ENCODE measurements around the gene ENTPD2. TPM values are rescaled to one million over a fixed set of nuclear protein-coding genes. Genes with fewer than 3 reads are reported as not detected.

ENTPD2 gene
- total and polyA plus RNA-seq, 4 donors, result 0.09 to 0.40 (median 0.21) TPM

DNA sequence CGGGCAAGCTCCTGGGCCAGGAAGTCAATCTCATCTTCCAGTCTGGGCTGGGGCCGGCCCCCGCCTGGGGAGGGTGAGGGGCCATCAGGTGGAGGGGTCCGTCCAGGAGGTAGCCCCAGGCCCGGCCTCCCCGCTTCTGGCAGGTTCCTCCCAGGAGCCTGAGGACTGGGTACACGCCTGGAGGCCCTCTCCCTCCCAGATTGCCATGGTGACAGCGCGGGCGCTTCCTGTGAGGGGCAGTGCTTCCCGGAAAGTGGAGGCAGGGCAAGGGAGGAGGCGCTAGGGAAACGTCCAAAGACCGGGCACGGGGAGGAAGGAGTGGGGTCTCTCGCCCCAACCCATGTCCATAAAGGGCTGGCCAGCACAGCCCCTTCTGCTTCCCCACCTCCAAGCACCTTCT lies 12.7 kb downstream of the ENTPD2 start:
- no peaks in the 10 kb centered on the region for H3K36me3 ChIP-seq (ENCODE audit: control insufficient read depth in 4 of 4, insufficient read depth in 3 of 4, low read depth in 1 of 4, low read length in 3 of 4)
- no peak overlapping the region for H3K4me3 ChIP-seq (ENCODE audit: low read depth in 1 of 3, low read length in 3 of 3)
- H3K4me1 ChIP-seq (ENCODE audit: control insufficient read depth in 4 of 4, insufficient read depth in 4 of 4, low read length in 3 of 4), result peaks cover 0 to 21% (median 2%) of the 10 kb centered on the region in 4 donors
- no peak overlapping the region for H3K9ac ChIP-seq (ENCODE audit: low read depth in 1 of 2, low read length in 2 of 2)
- WGBS, result 52% methylated on average over 16 of the region's 16 CpGs
- DNase-seq (ENCODE audit: low spot score), result no peak
- no peaks in the 10 kb centered on the region for H3K9me3 ChIP-seq (ENCODE audit: control insufficient read depth in 4 of 4, low read length in 3 of 4)
- TF ChIP-seq FOXA2 (IDR thresholded peaks at IDR 0.05) (no peak), TAF1 (conservative IDR thresholded peaks at IDR 0.05) (no peak), FOXA1 (IDR thresholded peaks at IDR 0.05) (no peak)
- H3K27me3 ChIP-seq (ENCODE audit: control insufficient read depth in 4 of 4, insufficient read depth in 4 of 4, low read length in 3 of 4), result peaks cover 0 to 15% (median 4%) of the 10 kb centered on the region in 4 donors
- H3K27ac ChIP-seq (ENCODE audit: low read depth in 1 of 2, low read length in 2 of 2), result no peak overlapping the region

DNA sequence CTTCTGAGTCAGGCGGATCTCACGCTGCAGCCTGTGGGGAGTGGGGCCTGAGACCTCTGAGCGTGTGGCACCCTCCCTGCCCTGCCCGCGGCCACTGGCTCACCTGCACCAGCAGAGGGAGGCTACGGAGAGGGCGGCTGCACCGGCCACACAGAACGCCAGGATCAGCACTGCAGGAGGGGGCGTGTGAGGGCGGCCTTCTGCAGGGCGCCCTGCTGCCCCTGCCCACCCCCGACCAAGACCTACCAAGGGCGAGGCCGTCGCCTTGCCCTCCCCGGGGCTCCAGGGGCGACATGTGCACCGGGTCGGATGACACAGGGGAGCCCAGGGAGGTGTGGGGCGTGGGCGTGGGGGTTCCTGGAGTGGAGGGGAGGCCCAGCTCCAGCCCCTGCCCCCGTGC lies 13.3 kb downstream of the ENTPD2 start:
- Histone ChIP-seq H3K9ac (ENCODE audit: low read depth in 1 of 2, low read length in 2 of 2) (no peak overlapping the region), H3K36me3 (ENCODE audit: control insufficient read depth in 4 of 4, insufficient read depth in 3 of 4, low read depth in 1 of 4, low read length in 3 of 4) (no peaks in the 10 kb centered on the region), H3K9me3 (ENCODE audit: control insufficient read depth in 4 of 4, low read length in 3 of 4) (no peaks in the 10 kb centered on the region), H3K27ac (ENCODE audit: low read depth in 1 of 2, low read length in 2 of 2) (no peak overlapping the region), H3K4me3 (ENCODE audit: low read depth in 1 of 3, low read length in 3 of 3) (no peak overlapping the region), H3K4me1 (ENCODE audit: control insufficient read depth in 4 of 4, insufficient read depth in 4 of 4, low read length in 3 of 4) (peaks cover 0 to 17% (median under 1%) of the 10 kb centered on the region in 4 donors), H3K27me3 (ENCODE audit: control insufficient read depth in 4 of 4, insufficient read depth in 4 of 4, low read length in 3 of 4) (peaks cover 0 to 11% (median 4%) of the 10 kb centered on the region in 4 donors)
- 75% methylated on average over 23 of the region's 23 CpGs for WGBS
- no peak for DNase-seq (ENCODE audit: low spot score)
- TF ChIP-seq EGR1 (IDR thresholded peaks at IDR 0.05; ENCODE audit: low read depth in 2 of 2), result no peak
- TF ChIP-seq NR2F2 (IDR thresholded peaks at IDR 0.05), result no peak
- TF ChIP-seq HNF4A (conservative IDR thresholded peaks at IDR 0.05), result no peak
- TF ChIP-seq, protein P1, sequence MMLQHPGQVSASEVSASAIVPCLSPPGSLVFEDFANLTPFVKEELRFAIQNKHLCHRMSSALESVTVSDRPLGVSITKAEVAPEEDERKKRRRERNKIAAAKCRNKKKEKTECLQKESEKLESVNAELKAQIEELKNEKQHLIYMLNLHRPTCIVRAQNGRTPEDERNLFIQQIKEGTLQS (IDR thresholded peaks at IDR 0.05), result no peak
- no peak for TF ChIP-seq TAF1 (conservative IDR thresholded peaks at IDR 0.05)
- TF ChIP-seq HNF4G (IDR thresholded peaks at IDR 0.05), result no peak
- no peak for TF ChIP-seq FOXA1 (IDR thresholded peaks at IDR 0.05)

DNA sequence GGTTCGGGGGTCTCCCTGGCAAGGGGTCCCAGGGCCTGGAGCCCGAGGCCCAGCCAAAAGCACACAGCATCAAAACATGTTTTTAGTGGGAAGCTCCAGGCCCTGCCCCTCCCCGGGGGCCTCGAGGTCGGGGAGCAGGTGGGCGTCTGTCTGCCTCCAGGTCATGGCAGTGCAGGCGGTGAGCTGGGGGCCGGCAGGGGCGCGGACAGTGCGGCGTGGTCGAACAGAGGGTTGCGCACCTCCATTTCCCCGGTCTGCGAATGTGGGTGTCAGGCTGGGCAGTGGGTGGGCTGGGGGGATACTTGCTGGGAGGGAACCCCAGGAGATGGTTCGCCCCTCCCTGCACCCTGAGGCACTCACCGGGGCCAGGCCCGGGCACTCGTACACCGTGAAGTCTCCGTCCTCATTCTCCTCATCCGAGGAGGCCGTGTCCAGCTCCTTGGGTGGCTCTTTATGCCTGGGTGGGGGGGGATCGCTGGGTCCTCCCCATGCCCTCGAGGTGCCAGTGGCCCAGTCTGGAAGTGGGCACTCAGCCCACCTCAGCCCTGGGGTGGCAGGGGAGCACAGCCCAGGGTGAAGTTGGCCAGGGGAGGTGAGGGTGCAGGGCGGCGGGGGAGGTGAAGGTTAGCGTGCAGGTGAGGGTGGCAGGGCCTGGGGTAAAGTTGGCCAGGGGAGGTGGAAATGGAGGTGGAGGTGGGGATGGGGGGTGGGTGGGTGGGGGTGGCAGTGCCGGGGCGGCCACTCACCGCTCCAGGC lies 14.1 kb downstream of the ENTPD2 start:
- H3K36me3 ChIP-seq (ENCODE audit: control insufficient read depth in 4 of 4, insufficient read depth in 3 of 4, low read depth in 1 of 4, low read length in 3 of 4), result no peaks in the 10 kb centered on the region
- peaks cover 0 to 20% (median 0%) of the 10 kb centered on the region in 4 donors for H3K4me1 ChIP-seq (ENCODE audit: control insufficient read depth in 4 of 4, insufficient read depth in 4 of 4, low read length in 3 of 4)
- H3K9me3 ChIP-seq (ENCODE audit: control insufficient read depth in 4 of 4, low read length in 3 of 4), result no peaks in the 10 kb centered on the region
- H3K9ac ChIP-seq (ENCODE audit: low read depth in 1 of 2, low read length in 2 of 2), result no peak overlapping the region
- DNase-seq (ENCODE audit: low spot score), result no peak
- peaks cover 0 to 8% (median under 1%) of the 10 kb centered on the region in 4 donors for H3K27me3 ChIP-seq (ENCODE audit: control insufficient read depth in 4 of 4, insufficient read depth in 4 of 4, low read length in 3 of 4)
- H3K27ac ChIP-seq (ENCODE audit: low read depth in 1 of 2, low read length in 2 of 2), result no peak overlapping the region
- TF ChIP-seq, protein P2, sequence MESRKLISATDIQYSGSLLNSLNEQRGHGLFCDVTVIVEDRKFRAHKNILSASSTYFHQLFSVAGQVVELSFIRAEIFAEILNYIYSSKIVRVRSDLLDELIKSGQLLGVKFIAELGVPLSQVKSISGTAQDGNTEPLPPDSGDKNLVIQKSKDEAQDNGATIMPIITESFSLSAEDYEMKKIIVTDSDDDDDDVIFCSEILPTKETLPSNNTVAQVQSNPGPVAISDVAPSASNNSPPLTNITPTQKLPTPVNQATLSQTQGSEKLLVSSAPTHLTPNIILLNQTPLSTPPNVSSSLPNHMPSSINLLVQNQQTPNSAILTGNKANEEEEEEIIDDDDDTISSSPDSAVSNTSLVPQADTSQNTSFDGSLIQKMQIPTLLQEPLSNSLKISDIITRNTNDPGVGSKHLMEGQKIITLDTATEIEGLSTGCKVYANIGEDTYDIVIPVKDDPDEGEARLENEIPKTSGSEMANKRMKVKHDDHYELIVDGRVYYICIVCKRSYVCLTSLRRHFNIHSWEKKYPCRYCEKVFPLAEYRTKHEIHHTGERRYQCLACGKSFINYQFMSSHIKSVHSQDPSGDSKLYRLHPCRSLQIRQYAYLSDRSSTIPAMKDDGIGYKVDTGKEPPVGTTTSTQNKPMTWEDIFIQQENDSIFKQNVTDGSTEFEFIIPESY (IDR thresholded peaks at IDR 0.05), result no peak
- TF ChIP-seq EGR1 (IDR thresholded peaks at IDR 0.05; ENCODE audit: low read depth in 2 of 2) (no peak), YY1 (IDR thresholded peaks at IDR 0.05) (no peak), FOXA1 (IDR thresholded peaks at IDR 0.05) (no peak), RAD21 (IDR thresholded peaks at IDR 0.05) (no peak), TAF1 (conservative IDR thresholded peaks at IDR 0.05) (no peak), SP1 (IDR thresholded peaks at IDR 0.05) (no peak), FOXA2 (IDR thresholded peaks at IDR 0.05) (no peak), HNF4A (conservative IDR thresholded peaks at IDR 0.05) (no peak), HNF4G (IDR thresholded peaks at IDR 0.05) (no peak), RXRA (IDR thresholded peaks at IDR 0.05) (no peak), GABPA (IDR thresholded peaks at IDR 0.05 in 1 of 2, conservative IDR thresholded peaks at IDR 0.05 in 1 of 2) (no peak), JUND (IDR thresholded peaks at IDR 0.05) (no peak), NR2F2 (IDR thresholded peaks at IDR 0.05) (no peak)
- TF ChIP-seq, protein P1 (IDR thresholded peaks at IDR 0.05), result no peak
- TF ChIP-seq, protein P3, sequence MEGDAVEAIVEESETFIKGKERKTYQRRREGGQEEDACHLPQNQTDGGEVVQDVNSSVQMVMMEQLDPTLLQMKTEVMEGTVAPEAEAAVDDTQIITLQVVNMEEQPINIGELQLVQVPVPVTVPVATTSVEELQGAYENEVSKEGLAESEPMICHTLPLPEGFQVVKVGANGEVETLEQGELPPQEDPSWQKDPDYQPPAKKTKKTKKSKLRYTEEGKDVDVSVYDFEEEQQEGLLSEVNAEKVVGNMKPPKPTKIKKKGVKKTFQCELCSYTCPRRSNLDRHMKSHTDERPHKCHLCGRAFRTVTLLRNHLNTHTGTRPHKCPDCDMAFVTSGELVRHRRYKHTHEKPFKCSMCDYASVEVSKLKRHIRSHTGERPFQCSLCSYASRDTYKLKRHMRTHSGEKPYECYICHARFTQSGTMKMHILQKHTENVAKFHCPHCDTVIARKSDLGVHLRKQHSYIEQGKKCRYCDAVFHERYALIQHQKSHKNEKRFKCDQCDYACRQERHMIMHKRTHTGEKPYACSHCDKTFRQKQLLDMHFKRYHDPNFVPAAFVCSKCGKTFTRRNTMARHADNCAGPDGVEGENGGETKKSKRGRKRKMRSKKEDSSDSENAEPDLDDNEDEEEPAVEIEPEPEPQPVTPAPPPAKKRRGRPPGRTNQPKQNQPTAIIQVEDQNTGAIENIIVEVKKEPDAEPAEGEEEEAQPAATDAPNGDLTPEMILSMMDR (IDR thresholded peaks at IDR 0.05; ENCODE audit: low read depth, low read length, missing input control), result no peak
- TF ChIP-seq, protein P4, sequence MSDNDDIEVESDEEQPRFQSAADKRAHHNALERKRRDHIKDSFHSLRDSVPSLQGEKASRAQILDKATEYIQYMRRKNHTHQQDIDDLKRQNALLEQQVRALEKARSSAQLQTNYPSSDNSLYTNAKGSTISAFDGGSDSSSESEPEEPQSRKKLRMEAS (IDR thresholded peaks at IDR 0.05), result no peak
- TF ChIP-seq, protein P5, sequence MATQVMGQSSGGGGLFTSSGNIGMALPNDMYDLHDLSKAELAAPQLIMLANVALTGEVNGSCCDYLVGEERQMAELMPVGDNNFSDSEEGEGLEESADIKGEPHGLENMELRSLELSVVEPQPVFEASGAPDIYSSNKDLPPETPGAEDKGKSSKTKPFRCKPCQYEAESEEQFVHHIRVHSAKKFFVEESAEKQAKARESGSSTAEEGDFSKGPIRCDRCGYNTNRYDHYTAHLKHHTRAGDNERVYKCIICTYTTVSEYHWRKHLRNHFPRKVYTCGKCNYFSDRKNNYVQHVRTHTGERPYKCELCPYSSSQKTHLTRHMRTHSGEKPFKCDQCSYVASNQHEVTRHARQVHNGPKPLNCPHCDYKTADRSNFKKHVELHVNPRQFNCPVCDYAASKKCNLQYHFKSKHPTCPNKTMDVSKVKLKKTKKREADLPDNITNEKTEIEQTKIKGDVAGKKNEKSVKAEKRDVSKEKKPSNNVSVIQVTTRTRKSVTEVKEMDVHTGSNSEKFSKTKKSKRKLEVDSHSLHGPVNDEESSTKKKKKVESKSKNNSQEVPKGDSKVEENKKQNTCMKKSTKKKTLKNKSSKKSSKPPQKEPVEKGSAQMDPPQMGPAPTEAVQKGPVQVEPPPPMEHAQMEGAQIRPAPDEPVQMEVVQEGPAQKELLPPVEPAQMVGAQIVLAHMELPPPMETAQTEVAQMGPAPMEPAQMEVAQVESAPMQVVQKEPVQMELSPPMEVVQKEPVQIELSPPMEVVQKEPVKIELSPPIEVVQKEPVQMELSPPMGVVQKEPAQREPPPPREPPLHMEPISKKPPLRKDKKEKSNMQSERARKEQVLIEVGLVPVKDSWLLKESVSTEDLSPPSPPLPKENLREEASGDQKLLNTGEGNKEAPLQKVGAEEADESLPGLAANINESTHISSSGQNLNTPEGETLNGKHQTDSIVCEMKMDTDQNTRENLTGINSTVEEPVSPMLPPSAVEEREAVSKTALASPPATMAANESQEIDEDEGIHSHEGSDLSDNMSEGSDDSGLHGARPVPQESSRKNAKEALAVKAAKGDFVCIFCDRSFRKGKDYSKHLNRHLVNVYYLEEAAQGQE (IDR thresholded peaks at IDR 0.05), result no peak
- 85% methylated on average over 32 of the region's 32 CpGs for WGBS
- no peak overlapping the region for H3K4me3 ChIP-seq (ENCODE audit: low read depth in 1 of 3, low read length in 3 of 3)
